H1 (cell line): ENCODE measurements around the gene TMEM145. TPM values are rescaled to one million over a fixed set of nuclear protein-coding genes. Genes with fewer than 3 reads are reported as not detected.
A peak's percentile ranks its signal among the peaks of the same experiment; 100 is the strongest.

Experiments used
- CTCF ChIA-PET: fragments of 300-600 bp; sonication (Branson Sonifier 250); formaldehyde crosslinking; loops from one replicate; lab custom pipeline; 2021; ENCODE audit not compliant: partially characterized antibody; lab: Charles Lee
- POLR2A ChIA-PET: fragments of 300-600 bp; sonication (Branson Sonifier 250); formaldehyde crosslinking; loops from one replicate; lab custom pipeline; 2021; ENCODE audit warnings: inconsistent platforms; ENCODE audit not compliant: partially characterized antibody; lab: Charles Lee
- DNase-seq, 2 experiments: peaks; one replicate each; pipeline versions ENCODE4 v3.0.0 to v3.0.0-alpha.2; 2010 to 2022; ENCODE audit warnings: low spot score in 2 of 2, low read depth in 1 of 2, mixed read lengths in 1 of 2
- FAIRE-seq: peaks from 2 replicates; lab custom pipeline; 2011; peaks lifted over from hg19 to GRCh38; lab: Jason Lieb, UNC
- H2AFZ ChIP-seq: 2 replicates; pipeline ENCODE4 v1.8.1; 2012; ENCODE audit warnings: low read length, inconsistent platforms
- H2AK5ac ChIP-seq: 2 replicates; pipeline ENCODE4 v1.6.1; 2013; ENCODE audit warnings: low read depth, low read length
- H2BK120ac ChIP-seq: replicated peaks from 2 replicates; pipeline ENCODE3; 2013; ENCODE audit warnings: low read depth, low read length, inconsistent platforms
- H2BK12ac ChIP-seq: 2 replicates; pipeline ENCODE4 v1.6.1; 2013; ENCODE audit warnings: low read depth, low read length
- H2BK15ac ChIP-seq: 2 replicates; pipeline ENCODE4 v1.6.1; 2013; ENCODE audit warnings: low read length
- H2BK20ac ChIP-seq: 2 replicates; pipeline ENCODE4 v1.6.1; 2013; ENCODE audit warnings: low read length
- H2BK5ac ChIP-seq: 2 replicates; pipeline ENCODE4 v1.6.1; 2013; ENCODE audit warnings: low read depth, low read length
- H3K14ac ChIP-seq: 2 replicates; pipeline ENCODE4 v1.6.1; 2013; ENCODE audit warnings: inconsistent platforms; ENCODE audit not compliant: insufficient read length
- H3K18ac ChIP-seq: 2 replicates; pipeline ENCODE4 v1.6.1; 2013; ENCODE audit warnings: low read length; ENCODE audit errors: extremely low read depth
- H3K23ac ChIP-seq: 2 replicates; pipeline ENCODE4 v1.6.1; 2013; ENCODE audit warnings: inconsistent platforms; ENCODE audit not compliant: insufficient read length
- H3K23me2 ChIP-seq: 2 replicates; pipeline ENCODE4 v1.6.1; 2013; ENCODE audit warnings: low read depth, low read length
- H3K27ac ChIP-seq: 2 replicates; pipeline ENCODE4 v1.6.1; 2011; ENCODE audit warnings: low read depth, low read length, inconsistent platforms
- H3K27me3 ChIP-seq, 4 experiments: replicated peaks in 1 of 4; 1 replicate in 1 of 4; 2 replicates in 3 of 4; pipeline versions ENCODE4 v1.6.1 to v1.8.1; 2011 to 2013; ENCODE audit warnings: low read length in 3 of 4, mild to moderate bottlenecking in 3 of 4, inconsistent platforms in 2 of 4, mixed read lengths in 2 of 4, moderate library complexity in 1 of 4; ENCODE audit not compliant: control insufficient read depth in 3 of 4, insufficient read depth in 3 of 4; ENCODE audit errors: extremely low read depth in 1 of 4
- H3K36me3 ChIP-seq, 4 experiments: 2 replicates each; pipeline versions ENCODE4 v1.6.1 to v1.8.1; 2011 to 2013; ENCODE audit warnings: mild to moderate bottlenecking in 4 of 4, low read length in 3 of 4, moderate library complexity in 2 of 4, control low read depth in 1 of 4, inconsistent platforms in 1 of 4; ENCODE audit not compliant: insufficient read depth in 4 of 4, control insufficient read depth in 2 of 4
- H3K4ac ChIP-seq: replicated peaks from 2 replicates; pipeline ENCODE3; 2013; ENCODE audit warnings: low read length, low read depth, mixed read lengths, inconsistent platforms; ENCODE audit not compliant: insufficient read length
- H3K4me1 ChIP-seq, 4 experiments: replicated peaks in 1 of 4; 1 replicate in 1 of 4; 2 replicates in 3 of 4; pipeline versions ENCODE4 v1.6.1 to v1.8.1; 2011 to 2013; ENCODE audit warnings: low read length in 3 of 4, inconsistent platforms in 2 of 4, mixed read lengths in 1 of 4; ENCODE audit not compliant: insufficient read depth in 4 of 4, control insufficient read depth in 3 of 4
- H3K4me2 ChIP-seq, 2 experiments: 2 replicates each; pipeline versions ENCODE4 v1.6.1 to v1.8.1; 2011 to 2013; ENCODE audit warnings: low read depth in 2 of 2, low read length in 2 of 2, control low read depth in 1 of 2, inconsistent platforms in 1 of 2, mild to moderate bottlenecking in 1 of 2; ENCODE audit not compliant: insufficient read depth in 1 of 2
- H3K4me3 ChIP-seq, 4 experiments: fragments of 200-600, 300-600 bp in 1 of 4; sonication (generic), shearing (Covaris generic), sonication (Bioruptor Twin) in 1 of 4; 2 replicates each; pipeline versions ENCODE4 v1.5.1 to v1.8.1; 2011 to 2016; ENCODE audit warnings: low read length in 4 of 4, low read depth in 3 of 4, control low read depth in 2 of 4, inconsistent platforms in 2 of 4, mild to moderate bottlenecking in 2 of 4, mixed read lengths in 1 of 4, moderate library complexity in 1 of 4; ENCODE audit not compliant: insufficient read depth in 2 of 4; ENCODE audit errors: extremely low read depth in 1 of 4
- H3K56ac ChIP-seq: replicated peaks from 2 replicates; pipeline ENCODE3; 2013; ENCODE audit warnings: low read depth, mild to moderate bottlenecking, mixed read lengths, low read length, inconsistent platforms; ENCODE audit not compliant: insufficient read length
- H3K79me1 ChIP-seq: 2 replicates; pipeline ENCODE4 v1.6.1; 2013; ENCODE audit warnings: low read depth, low read length, control low read depth
- H3K79me2 ChIP-seq, 2 experiments: 2 replicates each; pipeline versions ENCODE4 v1.6.1 to v1.8.1; 2012 to 2013; ENCODE audit warnings: low read length in 2 of 2, mild to moderate bottlenecking in 2 of 2, inconsistent platforms in 1 of 2; ENCODE audit not compliant: insufficient read depth in 2 of 2, control insufficient read depth in 1 of 2
- H3K9ac ChIP-seq, 4 experiments: replicated peaks in 1 of 4; 1 replicate in 1 of 4; 2 replicates in 3 of 4; pipeline versions ENCODE4 v1.6.1 to v1.8.1; 2011 to 2013; ENCODE audit warnings: low read depth in 3 of 4, low read length in 3 of 4, control low read depth in 2 of 4, mild to moderate bottlenecking in 2 of 4, moderate library complexity in 2 of 4, inconsistent platforms in 1 of 4; ENCODE audit errors: extremely low read depth in 1 of 4
- H3K9me3 ChIP-seq, 2 experiments: 2 replicates each; pipeline versions ENCODE4 v1.6.1 to v1.8.1; 2012 to 2013; ENCODE audit warnings: mild to moderate bottlenecking in 2 of 2, moderate library complexity in 2 of 2, control low read depth in 1 of 2, inconsistent platforms in 1 of 2, low read depth in 1 of 2, low read length in 1 of 2, mixed read lengths in 1 of 2; ENCODE audit not compliant: insufficient read depth in 2 of 2
- H4K20me1 ChIP-seq, 2 experiments: replicated peaks in 1 of 2; 2 replicates each; pipeline versions ENCODE3 to v1.8.1; 2011 to 2013; ENCODE audit warnings: inconsistent platforms in 2 of 2, low read length in 2 of 2, mild to moderate bottlenecking in 1 of 2; ENCODE audit not compliant: insufficient read depth in 2 of 2, control insufficient read depth in 1 of 2
- H4K5ac ChIP-seq: 2 replicates; pipeline ENCODE4 v1.6.1; 2013; ENCODE audit warnings: low read length, low read depth, mixed read lengths, inconsistent platforms; ENCODE audit not compliant: insufficient read length
- H4K8ac ChIP-seq: 2 replicates; pipeline ENCODE4 v1.8.0; 2013; ENCODE audit warnings: mild to moderate bottlenecking, moderate library complexity, low read length, inconsistent platforms; ENCODE audit not compliant: insufficient read depth; ENCODE audit errors: extremely low read depth
- H4K91ac ChIP-seq: replicated peaks from 2 replicates; pipeline ENCODE3; 2013; ENCODE audit warnings: low read length, mixed read lengths, inconsistent platforms; ENCODE audit not compliant: insufficient read length
- CTBP2 ChIP-seq: IDR thresholded peaks from 2 replicates; pipeline ENCODE4 v1.7.0; 2011; ENCODE audit warnings: borderline replicate concordance, mild to moderate bottlenecking, moderate library complexity, mixed read lengths, low read length; ENCODE audit not compliant: insufficient read depth, insufficient read length
- GTF2F1 ChIP-seq: IDR thresholded peaks from 2 replicates; pipeline ENCODE4 v1.6.1; 2012; ENCODE audit warnings: low read depth, low read length, improper control_type of control experiment, borderline replicate concordance
- KDM1A ChIP-seq: fragments of 200-600, 300-600 bp; sonication (generic); IDR thresholded peaks from 2 replicates; pipeline ENCODE4 v1.7.1; 2016; ENCODE audit warnings: mild to moderate bottlenecking, low read length, borderline replicate concordance
- KDM5A ChIP-seq: fragments of 200-600 bp; IDR thresholded peaks from 2 replicates; pipeline ENCODE4 v1.7.1; 2012; ENCODE audit warnings: mild to moderate bottlenecking, low read length, inconsistent platforms, mixed read lengths
- NANOG ChIP-seq: IDR thresholded peaks from 2 replicates; pipeline ENCODE4 v1.6.1; 2011; ENCODE audit warnings: low read length, low read depth, mild to moderate bottlenecking, inconsistent platforms; ENCODE audit not compliant: insufficient read depth, poor library complexity, severe bottlenecking
- RAD21 ChIP-seq, 2 experiments: IDR thresholded peaks in 1 of 2; conservative IDR thresholded peaks in 1 of 2; 2 replicates each; pipeline ENCODE4 v1.6.1; 2011; ENCODE audit warnings: low read depth in 2 of 2, low read length in 2 of 2, improper control_type of control experiment in 1 of 2, inconsistent platforms in 1 of 2, mild to moderate bottlenecking in 1 of 2, moderate library complexity in 1 of 2
- RNF2 ChIP-seq: fragments of 200-900, 300-1000 bp; sonication (generic); IDR thresholded peaks from 2 replicates; pipeline ENCODE4 v1.7.1; 2016; ENCODE audit warnings: borderline replicate concordance, low read depth, mild to moderate bottlenecking, antibody characterized with exemption, low read length; ENCODE audit not compliant: poor library complexity, severe bottlenecking; ENCODE audit errors: missing control alignments
- SP1 ChIP-seq: IDR thresholded peaks from 2 replicates; pipeline ENCODE4 v1.6.1; 2011; ENCODE audit warnings: low read depth, low read length
- SP2 ChIP-seq: IDR thresholded peaks from 2 replicates; pipeline ENCODE4 v1.6.1; 2012; ENCODE audit warnings: mild to moderate bottlenecking, low read length, inconsistent platforms
- SP4 ChIP-seq: IDR thresholded peaks from 2 replicates; pipeline ENCODE4 v1.6.1; 2012; ENCODE audit warnings: low read length, inconsistent platforms
- TBP ChIP-seq: IDR thresholded peaks from 2 replicates; pipeline ENCODE4 v1.6.1; 2011; ENCODE audit warnings: low read depth, low read length, improper control_type of control experiment
- TCF12 ChIP-seq: IDR thresholded peaks from 2 replicates; pipeline ENCODE4 v1.6.1; 2011; ENCODE audit warnings: low read depth, mild to moderate bottlenecking, low read length
- ZNF274 ChIP-seq: IDR thresholded peaks from 2 replicates; pipeline ENCODE4 v1.7.0; 2012; ENCODE audit warnings: low read length, borderline replicate concordance; ENCODE audit errors: extremely low read depth
- polyA plus RNA-seq, 7 experiments: library from polyadenylated mRNA; depleted of rRNA in 3 of 7; stranded (reverse) in 5 of 7; unstranded in 2 of 7; fragments of >200 nt in 5 of 7; fragments of 200-250 nt in 2 of 7; gene quantifications; 1 replicate in 5 of 7; 2 replicates in 1 of 7; 4 replicates in 1 of 7; pipeline versions ENCODE4 v1.2.1 to v1.2.3, GENCODE V29; 2011 to 2013; ENCODE audit warnings: missing spikeins in 2 of 7, mixed read lengths in 2 of 7
- total RNA-seq: library from RNA; stranded (reverse); fragmentation: NEBNext Ultra II Directional; extraction: Animal tissue kit (Norgen Biotek cat#: 25700); gene quantifications from 2 replicates; pipeline ENCODE4 v1.2.1, GENCODE V29; 2021

The TMEM145 gene
- total and polyA plus RNA-seq, 2 of the 8 experiments (the other 6 are each of a cell fraction or from before 2014, with no cell fraction given): 2.3 to 4.7 TPM

- Histone ChIP-seq H4K91ac (no peak overlapping the region), H3K4me2 (peak overlapping the region; percentile 80 to 89; a peak in 2 of 4 replicates), H2AFZ (no peak overlapping the region), H2BK12ac (no peak overlapping the region), H2BK15ac (no peak overlapping the region), H4K8ac (no peak overlapping the region), H3K27ac (no peak overlapping the region), H3K14ac (no peak overlapping the region), H2BK20ac (no peak overlapping the region), H3K27me3 (peaks cover 0 to 15% (median 8%) of the 10 kb centered on the region in 4 experiments; a peak in 5 of 7 replicates), H3K23me2 (peaks cover 13% of the 10 kb centered on the region; the same call in 1 of the 2 replicates), H3K18ac (no peak overlapping the region), H3K56ac (no peak overlapping the region), H2BK120ac (no peak overlapping the region), H4K20me1 (peaks cover 0 to 8% of the 10 kb centered on the region in 2 experiments), H3K79me2 (peaks cover 0 to 16% of the 10 kb centered on the region in 2 experiments; a peak in 1 of 4 replicates), H4K5ac (no peak overlapping the region), H3K9me3 (no peaks in the 10 kb centered on the region), H3K36me3 (no peaks in the 10 kb centered on the region), H3K9ac (no peak overlapping the region), H3K4me3 (no peak overlapping the region), H3K79me1 (peaks cover 6% of the 10 kb centered on the region; the same call in 1 of the 2 replicates), H2AK5ac (no peak overlapping the region), H3K23ac (no peak overlapping the region), H2BK5ac (no peak overlapping the region), H3K4ac (no peak overlapping the region), H3K4me1 (peaks cover 0 to 4% (median 1%) of the 10 kb centered on the region in 4 experiments; a peak in 2 of 7 replicates)
- DNase-seq: no peak
- ChIA-PET POLR2A (no interaction called here), CTCF (interaction anchor here (0.6 to 8.8 kb wide), 5 partner anchors 18 to 178 kb away, joined by 3 to 90 read pairs (median 4); no protein-coding TSS in a partner anchor)
- no peak for FAIRE-seq
- TF ChIP-seq SP1 (no peak), TCF12 (no peak), NANOG (no peak), TBP (no peak), RAD21 (IDR thresholded peaks at IDR 0.05 in 1 of 2, conservative IDR thresholded peaks at IDR 0.05 in 1 of 2; ENCODE audit: low read depth in 2 of 2, low read length in 2 of 2) (no peak), ZNF274 (no peak), KDM5A (no peak), GTF2F1 (no peak), CTBP2 (no peak), SP2 (no peak), KDM1A (no peak), RNF2 (no peak), SP4 (no peak)
Observed at GRCh38 chr19:42326969-42327368, 13.9 kb downstream of the TMEM145 start.
